PFSK-1 (cell line): ENCODE data around the gene GARS1.

Experiments used
- POLR2AphosphoS5 ChIP-seq: IDR thresholded peaks from 2 replicates; pipeline ENCODE4 v1.6.1; 2012; ENCODE audit warnings: low read depth, mild to moderate bottlenecking, control low read depth, low read length, moderate library complexity
- SIN3A ChIP-seq: IDR thresholded peaks from 2 replicates; pipeline ENCODE4 v1.6.1; 2012; ENCODE audit warnings: mild to moderate bottlenecking, low read length, moderate library complexity, borderline replicate concordance; ENCODE audit not compliant: insufficient read depth

DNA sequence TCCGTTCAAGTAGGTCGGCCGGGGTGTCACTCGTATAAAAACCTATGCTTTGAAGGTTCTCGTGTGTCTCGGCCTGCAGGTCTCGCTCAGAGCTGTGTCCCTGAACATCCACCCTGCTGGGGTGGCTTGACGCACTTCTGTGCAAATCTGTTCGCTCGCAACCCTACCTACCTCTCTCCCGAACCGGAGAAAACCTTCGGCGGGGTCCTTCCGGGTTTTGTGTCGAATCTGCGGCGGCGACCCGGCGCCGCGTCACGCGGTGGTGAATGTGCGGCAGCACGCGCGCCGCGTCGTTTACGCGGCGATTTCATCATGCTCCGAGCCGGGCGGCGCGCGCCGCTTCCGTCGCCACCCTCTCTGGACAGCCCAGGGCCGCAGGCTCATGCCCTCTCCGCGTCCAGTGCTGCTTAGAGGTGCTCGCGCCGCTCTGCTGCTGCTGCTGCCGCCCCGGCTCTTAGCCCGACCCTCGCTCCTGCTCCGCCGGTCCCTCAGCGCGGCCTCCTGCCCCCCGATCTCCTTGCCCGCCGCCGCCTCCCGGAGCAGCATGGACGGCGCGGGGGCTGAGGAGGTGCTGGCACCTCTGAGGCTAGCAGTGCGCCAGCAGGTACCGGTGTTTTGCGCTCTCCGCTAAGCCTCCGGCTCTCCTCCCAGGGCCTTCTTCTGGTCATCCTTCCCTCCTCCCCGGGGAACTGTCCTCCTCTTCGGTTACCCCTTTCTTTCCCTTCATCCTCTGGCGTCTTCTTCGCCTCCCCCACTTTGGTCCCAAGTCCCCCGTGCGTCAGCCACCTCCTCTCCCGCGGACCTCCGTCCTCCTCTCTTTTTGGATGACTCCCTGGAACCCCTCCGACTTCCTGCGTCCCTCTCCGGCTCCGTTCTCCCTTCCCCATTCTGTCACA, at the start of gene GARS1:
- TF ChIP-seq SIN3A (peak; percentile 87), POLR2AphosphoS5 (peak; percentile 95)
